ENCODE measurements around the gene DYNLRB1. TPM values are rescaled to one million over a fixed set of nuclear protein-coding genes. Genes with fewer than 3 reads are reported as not detected.
A peak's percentile ranks its signal among the peaks of the same experiment; 100 is the strongest.

DYNLRB1 gene
- total and polyA plus RNA-seq, 9 of the 15 experiments (the other 6 are each of a cell fraction or from before 2014, with no cell fraction given): 48.7 to 358 (median 121) TPM

- TF ChIP-seq ZNF143 (CRISPR knock-in tag; IDR thresholded peaks at IDR 0.05): 0 out of 2 replicates have a peak, but pooled peaks have one; percentile 17
- TF ChIP-seq STAG1 (CRISPR knock-in tag; IDR thresholded peaks at IDR 0.05; ENCODE audit: borderline replicate concordance): peak; percentile 54; the same call in 1 of the 2 replicates
- no peak for TF ChIP-seq POLR3G (IDR thresholded peaks at IDR 0.05; ENCODE audit: extremely low read depth, insufficient read length, insufficient replicate concordance)
- TF ChIP-seq ZNF79 (CRISPR knock-in tag; IDR thresholded peaks at IDR 0.05; ENCODE audit: low read depth): no peak
- TF ChIP-seq CTCF (IDR thresholded peaks at IDR 0.05 in 2 of 3, conservative IDR thresholded peaks at IDR 0.05 in 1 of 3; ENCODE audit: insufficient read depth in 2 of 3, low read depth in 1 of 3, low read length in 3 of 3): peak; percentile 84 to 85 (median 85)
- TF ChIP-seq MEIS2 (IDR thresholded peaks at IDR 0.05; ENCODE audit: partially characterized antibody): peak; percentile 29
- 0 out of 2 replicates have a peak, but pooled peaks have one; percentile 21 for TF ChIP-seq CC2D1A (IDR thresholded peaks at IDR 0.05)
- TF ChIP-seq CREM (IDR thresholded peaks at IDR 0.05; ENCODE audit: low read depth): 0 out of 2 replicates have a peak, but pooled peaks have one; percentile 13
- peak in 1 of 3 experiments; percentile 13 for TF ChIP-seq YY1 (IDR thresholded peaks at IDR 0.05; ENCODE audit: borderline replicate concordance in 1 of 3, control insufficient read depth in 1 of 3, extremely low read depth in 1 of 3, insufficient read depth in 3 of 3, insufficient read length in 1 of 3, insufficient replicate concordance in 2 of 3, low read depth in 1 of 3, low read length in 2 of 3)
- no peak for TF ChIP-seq ARID1B (IDR thresholded peaks at IDR 0.05)
- TF ChIP-seq HBP1 (CRISPR knock-in tag; IDR thresholded peaks at IDR 0.05): no peak
- TF ChIP-seq LEF1 (IDR thresholded peaks at IDR 0.05): no peak
- TF ChIP-seq, protein P1, sequence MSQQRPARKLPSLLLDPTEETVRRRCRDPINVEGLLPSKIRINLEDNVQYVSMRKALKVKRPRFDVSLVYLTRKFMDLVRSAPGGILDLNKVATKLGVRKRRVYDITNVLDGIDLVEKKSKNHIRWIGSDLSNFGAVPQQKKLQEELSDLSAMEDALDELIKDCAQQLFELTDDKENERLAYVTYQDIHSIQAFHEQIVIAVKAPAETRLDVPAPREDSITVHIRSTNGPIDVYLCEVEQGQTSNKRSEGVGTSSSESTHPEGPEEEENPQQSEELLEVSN (IDR thresholded peaks at IDR 0.05; ENCODE audit: borderline replicate concordance in 1 of 2, extremely low read depth in 1 of 2, insufficient read depth in 1 of 2, insufficient read length in 1 of 2, low read depth in 1 of 2, low read length in 1 of 2, poor library complexity in 1 of 2, severe bottlenecking in 1 of 2): peak in 1 of 2 experiments; percentile 23
- TF ChIP-seq RB1 (IDR thresholded peaks at IDR 0.05; ENCODE audit: low read depth): peak; percentile 13; the same call in 1 of the 2 replicates
- peak in 1 of 2 experiments; percentile 45; a peak in 1 of 4 replicates for TF ChIP-seq RCOR1 (IDR thresholded peaks at IDR 0.05; ENCODE audit: borderline replicate concordance in 1 of 2, low read depth in 2 of 2, low read length in 2 of 2)
- TF ChIP-seq, protein P2, sequence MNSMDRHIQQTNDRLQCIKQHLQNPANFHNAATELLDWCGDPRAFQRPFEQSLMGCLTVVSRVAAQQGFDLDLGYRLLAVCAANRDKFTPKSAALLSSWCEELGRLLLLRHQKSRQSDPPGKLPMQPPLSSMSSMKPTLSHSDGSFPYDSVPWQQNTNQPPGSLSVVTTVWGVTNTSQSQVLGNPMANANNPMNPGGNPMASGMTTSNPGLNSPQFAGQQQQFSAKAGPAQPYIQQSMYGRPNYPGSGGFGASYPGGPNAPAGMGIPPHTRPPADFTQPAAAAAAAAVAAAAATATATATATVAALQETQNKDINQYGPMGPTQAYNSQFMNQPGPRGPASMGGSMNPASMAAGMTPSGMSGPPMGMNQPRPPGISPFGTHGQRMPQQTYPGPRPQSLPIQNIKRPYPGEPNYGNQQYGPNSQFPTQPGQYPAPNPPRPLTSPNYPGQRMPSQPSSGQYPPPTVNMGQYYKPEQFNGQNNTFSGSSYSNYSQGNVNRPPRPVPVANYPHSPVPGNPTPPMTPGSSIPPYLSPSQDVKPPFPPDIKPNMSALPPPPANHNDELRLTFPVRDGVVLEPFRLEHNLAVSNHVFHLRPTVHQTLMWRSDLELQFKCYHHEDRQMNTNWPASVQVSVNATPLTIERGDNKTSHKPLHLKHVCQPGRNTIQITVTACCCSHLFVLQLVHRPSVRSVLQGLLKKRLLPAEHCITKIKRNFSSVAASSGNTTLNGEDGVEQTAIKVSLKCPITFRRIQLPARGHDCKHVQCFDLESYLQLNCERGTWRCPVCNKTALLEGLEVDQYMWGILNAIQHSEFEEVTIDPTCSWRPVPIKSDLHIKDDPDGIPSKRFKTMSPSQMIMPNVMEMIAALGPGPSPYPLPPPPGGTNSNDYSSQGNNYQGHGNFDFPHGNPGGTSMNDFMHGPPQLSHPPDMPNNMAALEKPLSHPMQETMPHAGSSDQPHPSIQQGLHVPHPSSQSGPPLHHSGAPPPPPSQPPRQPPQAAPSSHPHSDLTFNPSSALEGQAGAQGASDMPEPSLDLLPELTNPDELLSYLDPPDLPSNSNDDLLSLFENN (IDR thresholded peaks at IDR 0.05; ENCODE audit: low read depth in 2 of 2, low read length in 2 of 2): no peak
Measured at GRCh38 chr20:34522969-34523871, 7.0 kb downstream of the DYNLRB1 start (continued).

All from K562 (cell line).